Measurements from ENCODE around the gene CSNK2A1.

DNA sequence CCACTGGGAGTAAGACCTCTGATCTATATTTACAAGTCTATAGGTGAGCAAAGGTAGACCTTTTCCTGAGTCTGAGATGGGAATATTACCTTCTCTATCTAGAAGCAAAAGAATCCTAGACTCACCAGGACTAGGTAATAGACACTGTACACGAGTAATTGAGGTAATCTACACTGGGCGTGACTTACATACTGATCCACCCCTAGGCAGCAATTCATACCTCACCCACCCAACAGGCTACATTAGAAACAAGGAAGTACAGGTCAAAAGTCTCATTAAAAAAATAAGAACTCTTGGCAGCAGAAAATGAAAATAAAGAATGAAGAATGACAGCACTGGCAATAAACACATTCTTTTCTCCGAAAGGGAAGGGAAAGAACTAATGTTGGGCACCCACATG lies 7.6 kb downstream of the CSNK2A1 start:
- TF ChIP-seq, protein P1, sequence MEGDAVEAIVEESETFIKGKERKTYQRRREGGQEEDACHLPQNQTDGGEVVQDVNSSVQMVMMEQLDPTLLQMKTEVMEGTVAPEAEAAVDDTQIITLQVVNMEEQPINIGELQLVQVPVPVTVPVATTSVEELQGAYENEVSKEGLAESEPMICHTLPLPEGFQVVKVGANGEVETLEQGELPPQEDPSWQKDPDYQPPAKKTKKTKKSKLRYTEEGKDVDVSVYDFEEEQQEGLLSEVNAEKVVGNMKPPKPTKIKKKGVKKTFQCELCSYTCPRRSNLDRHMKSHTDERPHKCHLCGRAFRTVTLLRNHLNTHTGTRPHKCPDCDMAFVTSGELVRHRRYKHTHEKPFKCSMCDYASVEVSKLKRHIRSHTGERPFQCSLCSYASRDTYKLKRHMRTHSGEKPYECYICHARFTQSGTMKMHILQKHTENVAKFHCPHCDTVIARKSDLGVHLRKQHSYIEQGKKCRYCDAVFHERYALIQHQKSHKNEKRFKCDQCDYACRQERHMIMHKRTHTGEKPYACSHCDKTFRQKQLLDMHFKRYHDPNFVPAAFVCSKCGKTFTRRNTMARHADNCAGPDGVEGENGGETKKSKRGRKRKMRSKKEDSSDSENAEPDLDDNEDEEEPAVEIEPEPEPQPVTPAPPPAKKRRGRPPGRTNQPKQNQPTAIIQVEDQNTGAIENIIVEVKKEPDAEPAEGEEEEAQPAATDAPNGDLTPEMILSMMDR (IDR thresholded peaks at IDR 0.05) = no peak
- no peak for TF ChIP-seq POLR2A (IDR thresholded peaks at IDR 0.05)

All from testis (tissue), 2 donors.